Measurements from ENCODE around the gene TLDC2. TPM values are rescaled to one million over a fixed set of nuclear protein-coding genes. Genes with fewer than 3 reads are reported as not detected.
A peak's percentile ranks its signal among the peaks of the same experiment; 100 is the strongest.

The TLDC2 gene
- total RNA-seq, 1 donor from 2014 or later: 1.3 TPM

GRCh38 chr20:36862857-36863668 lies 12.9 kb upstream of the TLDC2 start:
- Histone ChIP-seq H3K4me3 (peak overlapping the region; percentile 59), H3K27ac (peak overlapping the region; percentile 74), H3K9me3 (no peaks in the 10 kb centered on the region), H3K27me3 (ENCODE audit: low read depth) (no peaks in the 10 kb centered on the region), H3K4me1 (peaks cover 42% of the 10 kb centered on the region), H3K36me3 (peaks cover 5% of the 10 kb centered on the region)
- DNase-seq (no peak), ATAC-seq (no peak)
- TF ChIP-seq CTCF (IDR thresholded peaks at IDR 0.05): no peak
- intact Hi-C loops (cut with DNase I): no loop called here

- no peaks in the 10 kb centered on the region for H3K9me3 ChIP-seq
- peaks cover 25% of the 10 kb centered on the region for H3K4me1 ChIP-seq
- no peak overlapping the region for H3K27ac ChIP-seq
- no peak for TF ChIP-seq CTCF (IDR thresholded peaks at IDR 0.05)
- intact Hi-C loops (cut with DNase I): no loop called here
- H3K36me3 ChIP-seq: no peaks in the 10 kb centered on the region
- ATAC-seq (no peak), DNase-seq (no peak)
- H3K27me3 ChIP-seq (ENCODE audit: low read depth): no peaks in the 10 kb centered on the region
- no peak overlapping the region for H3K4me3 ChIP-seq
These were observed 10.7 kb upstream of the TLDC2 start for GRCh38 chr20:36865076-36865860.

- H3K9me3 ChIP-seq: no peaks in the 10 kb centered on the region
- TF ChIP-seq CTCF (IDR thresholded peaks at IDR 0.05): no peak
- no peaks in the 10 kb centered on the region for H3K36me3 ChIP-seq
- H3K27ac ChIP-seq: no peak overlapping the region
- no peak for DNase-seq
- no peak overlapping the region for H3K4me3 ChIP-seq
- ATAC-seq: no peak
- intact Hi-C loops (cut with DNase I): no loop called here
- H3K27me3 ChIP-seq (ENCODE audit: low read depth): no peaks in the 10 kb centered on the region
- H3K4me1 ChIP-seq: peaks cover 20% of the 10 kb centered on the region
These were observed 10.1 kb upstream of the TLDC2 start for GRCh38 chr20:36865861-36866149.

- TF ChIP-seq CTCF (IDR thresholded peaks at IDR 0.05): no peak
- Histone ChIP-seq H3K4me3 (no peak overlapping the region), H3K9me3 (no peaks in the 10 kb centered on the region), H3K27me3 (ENCODE audit: low read depth) (no peaks in the 10 kb centered on the region), H3K4me1 (peaks cover 16% of the 10 kb centered on the region), H3K27ac (no peak overlapping the region), H3K36me3 (no peaks in the 10 kb centered on the region)
- ATAC-seq (no peak), DNase-seq (no peak)
- intact Hi-C loops (cut with DNase I): no loop called here
These were observed 9.8 kb upstream of the TLDC2 start for GRCh38 chr20:36866164-36866563.

- Histone ChIP-seq H3K27me3 (ENCODE audit: low read depth) (no peaks in the 10 kb centered on the region), H3K9me3 (no peaks in the 10 kb centered on the region), H3K36me3 (no peaks in the 10 kb centered on the region), H3K27ac (no peak overlapping the region), H3K4me1 (peaks cover 11% of the 10 kb centered on the region), H3K4me3 (no peak overlapping the region)
- DNase-seq: no peak
- intact Hi-C loops (cut with DNase I): no loop called here
- ATAC-seq: no peak
- no peak for TF ChIP-seq CTCF (IDR thresholded peaks at IDR 0.05)
These were observed 9.1 kb upstream of the TLDC2 start for GRCh38 chr20:36866681-36867495.

Data from lower lobe of right lung (tissue), 2 donors.